Measurements from ENCODE around the gene TOMM7. TPM values are rescaled to one million over a fixed set of nuclear protein-coding genes. Genes with fewer than 3 reads are reported as not detected.
A peak's percentile ranks its signal among the peaks of the same experiment; 100 is the strongest.

The TOMM7 gene
- total RNA-seq, 1 experiment from 2014 or later: 325 TPM

DNA sequence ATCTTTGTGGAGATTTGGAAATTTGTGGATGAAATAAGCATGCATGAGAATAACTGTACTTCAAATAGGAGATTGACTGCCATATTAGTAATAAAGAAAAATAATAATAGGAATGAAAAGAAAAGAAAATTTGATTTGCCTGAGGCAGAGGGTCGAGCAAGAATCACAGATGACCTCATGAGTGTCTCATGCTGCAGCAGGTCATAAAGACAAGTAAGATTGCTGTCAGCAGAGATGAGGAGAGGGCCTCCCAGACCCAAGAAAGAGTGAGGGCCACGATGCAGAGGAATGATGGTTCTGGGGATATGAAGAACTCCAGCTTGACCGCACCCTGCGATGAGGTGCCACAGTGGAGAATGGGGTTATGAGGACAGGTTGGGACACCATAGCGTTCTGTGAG is 39.2 kb downstream of the TOMM7 start:
- no TSS peak for BruUV-seq (replicated peaks)
- DNase-seq (ENCODE audit: low read depth, low spot score): no peak
- Histone ChIP-seq H3K4me1 (ENCODE audit: control insufficient read depth in 1 of 2, insufficient read depth in 2 of 2, low read length in 2 of 2) (peaks cover 0 to 9% of the 10 kb centered on the region in 2 experiments; a peak in 1 of 4 replicates), H3K36me3 (ENCODE audit: control insufficient read depth in 1 of 2, insufficient read depth in 2 of 2, low read length in 2 of 2) (no peaks in the 10 kb centered on the region), H4K20me1 (ENCODE audit: insufficient read depth) (no peaks in the 10 kb centered on the region), H3K79me2 (ENCODE audit: insufficient read depth, low read length) (no peaks in the 10 kb centered on the region), H3K9me2 (ENCODE audit: insufficient read depth) (no peaks in the 10 kb centered on the region), H2AFZ (ENCODE audit: low read depth, low read length, poor library complexity, severe bottlenecking) (no peak overlapping the region), H3K27me3 (ENCODE audit: insufficient read depth, low read length) (no peaks in the 10 kb centered on the region), H3K4me2 (ENCODE audit: low read length) (no peak overlapping the region), H3K9ac (ENCODE audit: low read length) (no peak overlapping the region), H3K4me3 (replicated peaks in 1 of 2; ENCODE audit: low read depth in 1 of 2, low read length in 2 of 2) (no peak overlapping the region), H3K9me3 (ENCODE audit: control insufficient read depth in 1 of 2, insufficient read depth in 1 of 2, low read depth in 1 of 2, low read length in 2 of 2) (no peaks in the 10 kb centered on the region), H3K27ac (ENCODE audit: low read depth, low read length) (no peak overlapping the region)
- ChIA-PET RAD21 (ENCODE audit: low non-redundant PET in 1 of 2, low total read pairs in 2 of 2, uncharacterized antibody in 2 of 2, unreplicated experiment in 2 of 2) (no interaction called here), POLR2A (no interaction called here), CTCF (interaction anchor here (1.4 to 2.5 kb wide), 3 partner anchors 19 to 271 kb away, joined by 6 to 15 read pairs (median 6); no protein-coding TSS in a partner anchor)
- TF ChIP-seq TCF7L2 (IDR thresholded peaks at IDR 0.05; ENCODE audit: borderline replicate concordance, extremely low read depth, insufficient read depth, insufficient read length): no peak
- TF ChIP-seq EZH2 (IDR thresholded peaks at IDR 0.05): no peak
- ATAC-seq: no peak
- intact Hi-C loops (cut with micrococcal nuclease): no loop called here

GRCh38 chr7:22782616-22783232 is 39.9 kb downstream of the TOMM7 start:
- H3K4me1 ChIP-seq (ENCODE audit: control insufficient read depth in 1 of 2, insufficient read depth in 2 of 2, low read length in 2 of 2): peaks cover 0 to 9% of the 10 kb centered on the region in 2 experiments; a peak in 1 of 4 replicates
- H3K36me3 ChIP-seq (ENCODE audit: control insufficient read depth in 1 of 2, insufficient read depth in 2 of 2, low read length in 2 of 2): no peaks in the 10 kb centered on the region
- peak overlapping the region; percentile 36 for H2AFZ ChIP-seq (ENCODE audit: low read depth, low read length, poor library complexity, severe bottlenecking)
- H4K20me1 ChIP-seq (ENCODE audit: insufficient read depth): no peaks in the 10 kb centered on the region
- no peak overlapping the region for H3K4me2 ChIP-seq (ENCODE audit: low read length)
- DNase-seq (ENCODE audit: low read depth, low spot score) (peak; percentile 48), ATAC-seq (peak; percentile 99)
- intact Hi-C loops (cut with micrococcal nuclease): loop anchor here (1.0 kb wide), 1 partner anchor 222 kb away; no protein-coding TSS in a partner anchor
- no peaks in the 10 kb centered on the region for H3K79me2 ChIP-seq (ENCODE audit: insufficient read depth, low read length)
- POLR2A ChIA-PET: no interaction called here
- no peaks in the 10 kb centered on the region for H3K9me2 ChIP-seq (ENCODE audit: insufficient read depth)
- no peak overlapping the region for H3K27ac ChIP-seq (ENCODE audit: low read depth, low read length)
- TF ChIP-seq RAD21 (IDR thresholded peaks at IDR 0.05; ENCODE audit: low read depth) (peak; percentile 47), TCF7L2 (IDR thresholded peaks at IDR 0.05; ENCODE audit: borderline replicate concordance, extremely low read depth, insufficient read depth, insufficient read length) (no peak), ZNF274 (IDR thresholded peaks at IDR 0.05; ENCODE audit: low read depth, low read length) (no peak), YY1 (IDR thresholded peaks at IDR 0.05; ENCODE audit: extremely low read depth, insufficient replicate concordance, low read depth, low read length) (peak; percentile 34), SP1 (IDR thresholded peaks at IDR 0.05; ENCODE audit: low read depth) (no peak), POLR2AphosphoS5 (IDR thresholded peaks at IDR 0.05; ENCODE audit: low read depth, low read length) (no peak)
- TF ChIP-seq, protein P1, sequence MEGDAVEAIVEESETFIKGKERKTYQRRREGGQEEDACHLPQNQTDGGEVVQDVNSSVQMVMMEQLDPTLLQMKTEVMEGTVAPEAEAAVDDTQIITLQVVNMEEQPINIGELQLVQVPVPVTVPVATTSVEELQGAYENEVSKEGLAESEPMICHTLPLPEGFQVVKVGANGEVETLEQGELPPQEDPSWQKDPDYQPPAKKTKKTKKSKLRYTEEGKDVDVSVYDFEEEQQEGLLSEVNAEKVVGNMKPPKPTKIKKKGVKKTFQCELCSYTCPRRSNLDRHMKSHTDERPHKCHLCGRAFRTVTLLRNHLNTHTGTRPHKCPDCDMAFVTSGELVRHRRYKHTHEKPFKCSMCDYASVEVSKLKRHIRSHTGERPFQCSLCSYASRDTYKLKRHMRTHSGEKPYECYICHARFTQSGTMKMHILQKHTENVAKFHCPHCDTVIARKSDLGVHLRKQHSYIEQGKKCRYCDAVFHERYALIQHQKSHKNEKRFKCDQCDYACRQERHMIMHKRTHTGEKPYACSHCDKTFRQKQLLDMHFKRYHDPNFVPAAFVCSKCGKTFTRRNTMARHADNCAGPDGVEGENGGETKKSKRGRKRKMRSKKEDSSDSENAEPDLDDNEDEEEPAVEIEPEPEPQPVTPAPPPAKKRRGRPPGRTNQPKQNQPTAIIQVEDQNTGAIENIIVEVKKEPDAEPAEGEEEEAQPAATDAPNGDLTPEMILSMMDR (IDR thresholded peaks at IDR 0.05 in 2 of 3, conservative IDR thresholded peaks at IDR 0.05 in 1 of 3; ENCODE audit: borderline replicate concordance in 1 of 3, insufficient read depth in 1 of 3, low read depth in 2 of 3, low read length in 2 of 3): peak; percentile 59 to 97 (median 94); a peak in 5 of 6 replicates
- CTCF ChIA-PET: interaction anchor here (0.6 to 2.5 kb wide), 16 partner anchors 9 to 272 kb away, joined by 3 to 15 read pairs (median 4); partner anchors contain the start of gene IL6
- H3K27me3 ChIP-seq (ENCODE audit: insufficient read depth, low read length): no peaks in the 10 kb centered on the region
- RAD21 ChIA-PET (ENCODE audit: low non-redundant PET in 1 of 2, low total read pairs in 2 of 2, uncharacterized antibody in 2 of 2, unreplicated experiment in 2 of 2): no interaction called here
- BruUV-seq (replicated peaks): no TSS peak
- H3K9ac ChIP-seq (ENCODE audit: low read length): no peak overlapping the region
- H3K4me3 ChIP-seq (replicated peaks in 1 of 2; ENCODE audit: low read depth in 1 of 2, low read length in 2 of 2): no peak overlapping the region
- no peaks in the 10 kb centered on the region for H3K9me3 ChIP-seq (ENCODE audit: control insufficient read depth in 1 of 2, insufficient read depth in 1 of 2, low read depth in 1 of 2, low read length in 2 of 2)
